ENCODE results near the gene HPGDS. TPM values are rescaled to one million over a fixed set of nuclear protein-coding genes. Genes with fewer than 3 reads are reported as not detected.
A peak's percentile ranks its signal among the peaks of the same experiment; 100 is the strongest.
"Not testable (repeated sequence)": the region's sequence is repeated elsewhere in the genome, so short reads cannot be mapped to it uniquely, and the experiment has no call there.

The HPGDS gene
- total RNA-seq, 4 donors from 2014 or later, result 3.2 to 8.5 (median 3.6) TPM; not detected in 1

DNA sequence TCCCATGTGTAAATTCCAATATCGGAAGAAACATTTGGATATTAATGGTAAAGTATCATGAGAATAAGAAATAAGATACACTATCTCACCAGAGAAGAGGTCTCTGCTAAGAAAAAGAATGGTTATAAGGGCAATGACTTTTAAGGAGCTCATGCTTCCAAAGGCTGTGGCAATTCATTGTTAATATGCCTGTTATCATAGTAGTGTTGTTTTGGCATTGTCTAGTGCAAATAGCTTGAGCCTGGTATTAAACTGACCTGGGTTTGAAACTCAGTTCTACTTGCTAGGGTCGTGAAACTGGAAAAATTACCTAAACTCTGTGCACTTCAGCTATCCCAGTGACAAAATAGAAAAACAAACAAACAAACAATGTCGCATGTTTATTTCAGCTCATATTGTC is 8.8 kb downstream of the HPGDS start:
- Histone ChIP-seq H3K9me3 (no peaks in the 10 kb centered on the region), H3K36me3 (no peaks in the 10 kb centered on the region), H3K4me1 (no peaks in the 10 kb centered on the region), H3K27ac (no peak overlapping the region), H3K4me3 (no peak overlapping the region), H3K27me3 (no peaks in the 10 kb centered on the region)
- TF ChIP-seq POLR2A (IDR thresholded peaks at IDR 0.05), result no peak
- TF ChIP-seq CTCF (IDR thresholded peaks at IDR 0.05), result no peak
- DNase-seq, result no peak
- intact Hi-C loops (cut with DNase I; ENCODE audit: low total_unique reads), result no loop called here

GRCh38 chr4:94332983-94333590 is 9.5 kb downstream of the HPGDS start:
- no peak for DNase-seq
- H3K9me3 ChIP-seq, result no peaks in the 10 kb centered on the region
- TF ChIP-seq CTCF (IDR thresholded peaks at IDR 0.05) (peak in 1 of 4 experiments; percentile 12), POLR2A (IDR thresholded peaks at IDR 0.05) (no peak)
- no peak overlapping the region for H3K4me3 ChIP-seq
- H3K4me1 ChIP-seq, result no peaks in the 10 kb centered on the region
- H3K27ac ChIP-seq, result no peak overlapping the region
- intact Hi-C loops (cut with DNase I; ENCODE audit: low total_unique reads), result no loop called here
- H3K36me3 ChIP-seq, result no peaks in the 10 kb centered on the region
- no peaks in the 10 kb centered on the region for H3K27me3 ChIP-seq

DNA sequence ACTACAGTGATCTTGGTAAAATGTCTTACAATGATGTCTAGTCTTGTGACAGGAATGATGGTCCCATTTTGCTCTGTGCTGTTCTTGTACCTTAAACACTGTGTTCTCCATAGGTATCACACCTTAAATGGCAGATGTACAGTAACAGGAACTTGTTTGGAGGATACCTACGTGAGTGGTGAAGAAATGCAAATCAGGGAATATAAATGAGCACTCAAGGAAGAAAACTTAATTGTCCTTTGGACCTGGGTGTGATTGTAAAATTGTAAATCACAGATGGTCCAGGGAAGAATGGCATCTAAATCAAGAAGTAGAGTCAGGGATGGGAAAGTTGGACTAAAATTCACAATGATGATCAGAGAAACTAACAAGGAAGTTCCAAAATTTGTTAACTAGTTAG is 12.7 kb downstream of the HPGDS start:
- Histone ChIP-seq H3K9me3 (peaks cover 0 to 12% of the 10 kb centered on the region in 2 donors), H3K36me3 (no peaks in the 10 kb centered on the region), H3K27ac (no peak overlapping the region), H3K4me1 (no peaks in the 10 kb centered on the region), H3K4me3 (no peak overlapping the region), H3K27me3 (no peaks in the 10 kb centered on the region)
- no peak for TF ChIP-seq CTCF (IDR thresholded peaks at IDR 0.05)
- no peak for TF ChIP-seq POLR2A (IDR thresholded peaks at IDR 0.05)
- intact Hi-C loops (cut with DNase I; ENCODE audit: low total_unique reads), result no loop called here
- no peak for DNase-seq

- no peak for TF ChIP-seq POLR2A (IDR thresholded peaks at IDR 0.05)
- no peak for TF ChIP-seq CTCF (IDR thresholded peaks at IDR 0.05)
- DNase-seq, result no peak
- Histone ChIP-seq H3K27me3 (no peaks in the 10 kb centered on the region), H3K4me3 (no peak overlapping the region), H3K27ac (no peak overlapping the region), H3K9me3 (peaks cover 0 to 12% of the 10 kb centered on the region in 2 donors), H3K4me1 (no peaks in the 10 kb centered on the region), H3K36me3 (no peaks in the 10 kb centered on the region)
- intact Hi-C loops (cut with DNase I; ENCODE audit: low total_unique reads), result no loop called here
These were observed 16.8 kb downstream of the HPGDS start for GRCh38 chr4:94325835-94326234.

DNA sequence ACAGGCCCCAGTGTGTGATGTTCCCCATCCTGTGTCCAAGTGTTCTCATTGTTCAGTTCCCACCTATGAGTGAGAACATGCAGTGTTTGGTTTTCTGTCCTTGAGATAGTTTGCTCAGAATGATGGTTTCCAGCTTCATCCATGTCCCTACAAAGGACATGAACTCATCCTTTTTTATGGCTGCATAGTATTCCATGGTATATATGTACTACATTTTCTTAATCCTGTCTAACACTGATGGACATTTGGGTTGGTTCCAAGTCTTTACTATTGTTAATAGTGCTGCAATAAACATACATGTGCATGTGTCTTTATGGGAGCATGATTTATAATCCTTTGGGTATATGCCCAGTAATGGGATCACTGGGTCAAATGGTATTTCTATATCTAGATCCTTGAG is 22.7 kb downstream of the HPGDS start:
- H3K36me3 ChIP-seq; H3K4me3 ChIP-seq; intact Hi-C loops (cut with DNase I; ENCODE audit: low total_unique reads); H3K27me3 ChIP-seq; H3K27ac ChIP-seq; H3K4me1 ChIP-seq; DNase-seq; H3K9me3 ChIP-seq: not testable (repeated sequence)
